8988T (cell line): ENCODE data around the gene CLEC3A.
"Not testable (repeated sequence)": the region's sequence is repeated elsewhere in the genome, so short reads cannot be mapped to it uniquely, and the experiment has no call there.

ENCODE experiments used
- DNase-seq: peaks from one replicate; pipeline ENCODE4 v3.0.0; 2011

Gene CLEC3A

GRCh38 chr16:78035012-78035411 lies 12.7 kb downstream of the CLEC3A start:
- DNase-seq, result no peak

DNA sequence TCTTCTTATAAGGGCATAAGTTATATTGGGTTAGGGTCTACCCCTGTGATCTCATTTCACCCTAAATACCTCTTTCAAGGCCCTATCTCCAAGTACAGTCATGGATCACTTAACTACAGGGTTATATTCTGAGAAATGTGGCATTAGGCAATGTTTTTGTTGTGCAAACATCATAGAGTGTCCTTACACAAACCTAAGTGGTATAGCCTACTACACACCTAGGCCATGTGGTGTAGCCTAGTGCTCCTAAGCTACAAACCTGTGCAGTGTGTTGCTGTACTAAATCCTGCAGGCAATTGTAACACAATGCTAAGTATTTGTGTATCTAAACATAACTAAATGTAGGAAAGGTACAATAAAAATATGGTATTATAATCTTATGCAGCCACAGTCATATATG lies 18.0 kb downstream of the CLEC3A start:
- DNase-seq, result no peak

- DNase-seq, result no peak
Observed at GRCh38 chr16:78045865-78046581, 23.7 kb downstream of the CLEC3A start.

GRCh38 chr16:78048319-78048718 lies 26.0 kb downstream of the CLEC3A start:
- DNase-seq, result no peak

GRCh38 chr16:78050734-78051400 lies 28.5 kb downstream of the CLEC3A start:
- no peak for DNase-seq

DNA sequence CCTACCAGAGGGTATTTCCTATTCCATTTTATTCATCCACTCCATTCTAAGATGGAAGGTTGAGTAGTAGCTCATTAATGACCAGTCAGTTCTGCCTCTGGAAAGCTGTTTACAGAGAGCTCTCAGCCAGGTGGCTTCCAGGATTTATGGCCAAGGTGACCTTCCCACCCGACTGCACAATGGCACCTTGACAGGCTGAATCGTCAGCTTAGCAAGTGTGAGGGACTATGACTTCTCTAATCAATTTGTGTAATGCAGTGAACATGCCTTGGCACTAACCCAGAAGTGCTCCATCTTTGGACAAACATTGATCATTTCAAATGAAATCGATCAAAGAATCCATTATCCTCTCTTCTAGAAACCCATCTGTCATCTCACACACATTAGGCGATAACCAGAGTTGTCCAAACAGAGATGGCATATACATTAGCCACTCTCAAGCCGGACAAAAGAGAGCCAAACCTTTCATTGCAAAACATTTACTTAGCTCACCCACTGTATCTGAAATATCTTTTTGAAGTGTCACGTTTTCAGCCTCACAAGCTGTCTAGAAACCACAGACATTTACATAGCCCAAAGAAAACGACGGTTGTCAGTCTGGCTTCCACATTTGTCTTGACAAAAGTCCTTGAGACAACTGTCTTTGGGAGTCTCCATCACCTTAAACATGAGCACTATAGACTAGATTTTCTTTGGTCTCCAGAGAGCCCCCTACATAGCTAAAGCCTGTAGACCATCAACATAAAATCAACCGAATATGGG lies 35.6 kb downstream of the CLEC3A start:
- no peak for DNase-seq

GRCh38 chr16:78059806-78060205 lies 37.5 kb downstream of the CLEC3A start:
- DNase-seq, result not testable (repeated sequence)

GRCh38 chr16:78060295-78060694 lies 37.9 kb downstream of the CLEC3A start:
- no peak for DNase-seq

GRCh38 chr16:78060809-78061208 lies 38.5 kb downstream of the CLEC3A start:
- no peak for DNase-seq

- no peak for DNase-seq
Observed at GRCh38 chr16:78065319-78065718, 43.0 kb downstream of the CLEC3A start.

DNA sequence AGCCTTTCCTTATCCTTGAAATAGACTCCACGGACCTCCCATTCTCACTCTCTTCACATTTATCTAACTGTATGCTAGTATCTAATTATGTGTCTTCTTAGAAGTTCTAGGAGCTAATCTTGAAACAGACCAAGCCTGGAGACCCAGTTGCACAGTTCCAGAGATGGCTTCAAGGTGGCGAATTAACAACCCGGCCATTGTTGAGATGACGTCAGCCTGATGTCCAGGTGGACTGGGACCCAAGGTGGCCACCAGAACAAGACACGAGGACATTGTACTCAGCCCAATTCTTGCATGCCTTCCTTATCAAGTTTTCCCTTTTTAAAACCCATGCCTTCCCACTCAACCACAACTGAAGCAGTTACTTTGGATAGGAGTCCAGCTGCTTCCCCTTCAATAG lies 47.6 kb downstream of the CLEC3A start:
- no peak for DNase-seq

GRCh38 chr16:78072275-78072674 lies 49.9 kb downstream of the CLEC3A start:
- DNase-seq, result no peak

- DNase-seq, result no peak
Observed at GRCh38 chr16:78075800-78076199, 53.5 kb downstream of the CLEC3A start.

- no peak for DNase-seq
Observed at GRCh38 chr16:78081341-78081740, 59.0 kb downstream of the CLEC3A start.
